Islet precursor cell (in vitro differentiated cells): ENCODE data around the gene CNNM2.
"Not testable (repeated sequence)": the region's sequence is repeated elsewhere in the genome, so short reads cannot be mapped to it uniquely, and the experiment has no call there.

Experiments
- DNase-seq: peaks from one replicate; pipeline ENCODE4 v3.0.0-alpha.2; 2018

The CNNM2 gene

GRCh38 chr10:103111031-103111917 is 193.2 kb downstream of the CNNM2 start:
- DNase-seq = no peak

- no peak for DNase-seq
Measured at GRCh38 chr10:103111918-103112877, 194.1 kb downstream of the CNNM2 start.

- no peak for DNase-seq
Measured at GRCh38 chr10:103114876-103115275, 196.8 kb downstream of the CNNM2 start.

GRCh38 chr10:103117247-103117646 is 199.2 kb downstream of the CNNM2 start:
- DNase-seq = no peak

GRCh38 chr10:103120546-103120945 is 202.5 kb downstream of the CNNM2 start:
- DNase-seq = no peak

- no peak for DNase-seq
Measured at GRCh38 chr10:103120977-103121735, 203.1 kb downstream of the CNNM2 start.

- no peak for DNase-seq
Measured at GRCh38 chr10:103123282-103124024, 205.4 kb downstream of the CNNM2 start.

- no peak for DNase-seq
Measured at GRCh38 chr10:103124420-103125096, 206.5 kb downstream of the CNNM2 start.

GRCh38 chr10:103125323-103126267 is 207.5 kb downstream of the CNNM2 start:
- DNase-seq = no peak

GRCh38 chr10:103127241-103127640 is 209.1 kb downstream of the CNNM2 start:
- no peak for DNase-seq

- DNase-seq = not testable (repeated sequence)
Measured at GRCh38 chr10:103130180-103130579, 212.1 kb downstream of the CNNM2 start.

GRCh38 chr10:103130910-103131309 is 212.8 kb downstream of the CNNM2 start:
- no peak for DNase-seq

GRCh38 chr10:103135168-103135567 is 217.1 kb downstream of the CNNM2 start:
- not testable (repeated sequence) for DNase-seq

- DNase-seq = no peak
Measured at GRCh38 chr10:103139803-103140202, 221.7 kb downstream of the CNNM2 start.
